KBM-7 (cell line): ENCODE data around the gene AGBL1.
A peak's percentile ranks its signal among the peaks of the same experiment; 100 is the strongest.

Experiments used
- DNase-seq: peaks from one replicate; pipeline ENCODE4 v3.0.0-alpha.2; 2015
- in situ Hi-C: fragments of 300-500 bp; cut with MboI; formaldehyde crosslinking; loops from 2 replicates; pipeline ENCODE4 v1.14.3; 2020; ENCODE audit warnings: low sequenced_read_pairs, low pct_unique_long_range_greater_than_20kb, mixed read lengths

The AGBL1 gene

GRCh38 chr15:86906376-86906775 lies 826.7 kb downstream of the AGBL1 start:
- in situ Hi-C loops = no loop called here
- DNase-seq = no peak

DNA sequence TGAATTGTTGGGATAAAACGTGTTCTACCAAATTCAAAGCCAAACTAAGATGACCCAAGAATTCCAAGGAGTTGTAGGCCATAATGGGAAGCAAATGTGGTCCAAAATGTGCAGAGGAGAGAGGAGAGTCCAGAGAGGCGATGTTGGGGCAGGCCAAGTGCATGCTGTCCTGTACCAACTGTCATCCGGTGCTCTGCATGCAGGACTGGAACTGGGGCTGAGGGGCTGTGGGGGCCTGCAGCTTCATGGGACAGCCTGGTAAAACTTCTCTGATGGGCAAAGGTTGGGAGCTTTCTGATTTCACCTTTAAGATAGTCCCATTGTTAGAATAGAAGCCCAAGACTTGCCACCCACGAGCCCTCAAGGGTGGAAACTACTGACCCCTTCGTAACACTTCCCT lies 831.4 kb downstream of the AGBL1 start:
- DNase-seq = no peak
- in situ Hi-C loops = no loop called here

DNA sequence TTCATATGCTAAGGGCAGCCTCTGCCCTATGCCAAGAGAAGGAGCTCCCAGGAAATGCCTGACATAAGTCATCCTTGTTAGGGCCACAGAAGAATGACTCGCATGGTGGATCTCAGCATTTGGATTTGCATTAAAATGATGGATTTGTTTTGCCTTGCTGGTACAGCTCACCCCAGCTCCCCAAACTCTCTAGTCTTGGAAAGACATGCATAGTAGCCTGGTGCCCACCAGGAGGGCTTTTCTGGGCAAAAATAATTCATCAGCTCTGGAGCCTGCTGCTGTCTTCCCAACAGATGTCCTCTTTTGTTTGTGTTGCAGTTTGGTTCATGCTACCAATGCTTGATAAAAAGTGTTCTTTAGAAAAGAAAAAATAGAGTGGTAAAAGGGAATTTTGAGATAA lies 833.0 kb downstream of the AGBL1 start:
- DNase-seq = no peak
- in situ Hi-C loops = no loop called here

GRCh38 chr15:86915811-86916331 lies 836.2 kb downstream of the AGBL1 start:
- in situ Hi-C loops = no loop called here
- peak; percentile 60 for DNase-seq

GRCh38 chr15:86916671-86917360 lies 837.1 kb downstream of the AGBL1 start:
- in situ Hi-C loops = no loop called here
- DNase-seq = no peak

GRCh38 chr15:86917361-86917671 lies 837.6 kb downstream of the AGBL1 start:
- no peak for DNase-seq
- in situ Hi-C loops = no loop called here

DNA sequence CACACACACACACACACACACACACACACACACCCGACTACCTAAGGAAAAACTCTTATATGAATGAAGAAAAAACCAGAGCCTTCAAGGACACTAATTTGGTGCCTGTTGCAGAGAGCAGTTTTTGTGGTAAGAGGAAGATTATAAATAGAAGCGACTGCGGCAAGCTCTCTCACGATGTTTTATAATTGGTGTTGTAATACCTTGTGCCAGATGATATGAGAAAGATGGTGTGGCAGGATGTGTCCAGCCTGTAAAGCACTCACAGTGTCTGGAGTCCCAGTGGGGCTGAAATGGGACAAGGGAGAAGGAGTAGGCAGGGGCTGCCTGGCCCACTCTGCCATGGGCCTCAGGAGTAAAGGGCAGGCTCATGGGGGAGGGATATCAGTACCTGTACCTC lies 839.9 kb downstream of the AGBL1 start:
- in situ Hi-C loops = no loop called here
- peak; percentile 10 for DNase-seq

GRCh38 chr15:86929461-86929860 lies 849.8 kb downstream of the AGBL1 start:
- in situ Hi-C loops = no loop called here
- DNase-seq = no peak

GRCh38 chr15:86932456-86932855 lies 852.8 kb downstream of the AGBL1 start:
- DNase-seq = no peak
- in situ Hi-C loops = no loop called here

DNA sequence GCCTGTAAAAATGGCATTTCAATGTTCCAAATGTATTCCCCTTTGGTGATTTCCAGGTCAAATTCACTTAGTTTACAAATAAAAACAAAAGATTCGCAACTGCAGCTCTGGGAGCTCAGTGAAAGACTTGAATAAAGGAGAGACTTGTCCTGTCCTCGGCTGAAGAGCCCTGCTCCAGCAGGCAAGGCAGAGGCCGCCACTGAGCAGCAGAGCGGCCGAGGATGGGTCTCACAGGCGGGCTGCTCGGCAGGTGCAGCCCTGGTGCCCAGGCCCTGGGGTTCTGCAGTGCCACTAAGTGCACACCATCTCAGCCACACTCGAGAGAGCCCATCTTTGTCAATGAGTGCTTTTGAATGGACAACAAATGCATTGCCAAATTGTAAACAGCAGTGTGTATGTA lies 856.2 kb downstream of the AGBL1 start:
- in situ Hi-C loops = no loop called here

DNA sequence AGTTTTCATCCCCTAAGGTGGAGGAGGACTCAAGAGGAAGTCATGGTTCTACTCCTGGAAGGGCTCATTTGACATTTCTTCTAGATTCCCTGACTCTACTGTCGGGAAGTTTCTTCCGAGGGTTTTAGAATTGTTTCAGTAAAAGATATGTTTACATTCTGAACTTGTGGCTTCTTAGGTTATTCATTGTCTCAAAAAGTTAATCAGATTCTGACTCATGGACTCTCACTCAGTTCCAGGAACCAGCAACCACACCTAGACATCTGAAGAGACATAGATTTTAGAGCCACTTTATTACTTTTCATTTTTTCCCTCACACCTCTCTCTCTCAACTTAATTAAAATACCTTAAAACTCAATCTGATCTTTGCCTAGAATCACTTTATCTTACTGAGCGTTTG lies 862.6 kb downstream of the AGBL1 start:
- in situ Hi-C loops = no loop called here

More for the DNA sequence above, 856.2 kb downstream of the AGBL1 start:
- DNase-seq = no peak

DNA sequence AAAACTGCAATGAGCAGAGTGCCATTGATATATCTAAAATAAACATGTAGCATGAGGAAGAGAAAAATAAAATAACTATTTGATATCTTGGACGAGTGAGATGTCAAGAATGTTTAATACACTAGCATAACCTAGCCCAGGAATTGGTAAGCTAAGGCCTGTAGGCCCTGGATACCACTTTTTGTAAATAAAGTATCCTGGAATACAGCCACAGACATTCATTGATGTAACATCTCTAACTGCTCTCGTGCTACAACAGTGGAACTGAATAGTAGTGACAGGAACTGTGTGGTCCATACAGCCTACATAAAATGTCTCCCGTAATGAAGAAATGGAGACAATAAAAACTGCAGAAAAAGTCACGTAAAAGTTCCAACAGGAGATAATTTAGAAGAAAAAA lies 869.0 kb downstream of the AGBL1 start:
- DNase-seq = no peak
- in situ Hi-C loops = no loop called here

More for the DNA sequence above, 862.6 kb downstream of the AGBL1 start:
- no peak for DNase-seq

- DNase-seq = no peak
- in situ Hi-C loops = no loop called here
These were observed 879.6 kb downstream of the AGBL1 start for GRCh38 chr15:86959254-86959653.

DNA sequence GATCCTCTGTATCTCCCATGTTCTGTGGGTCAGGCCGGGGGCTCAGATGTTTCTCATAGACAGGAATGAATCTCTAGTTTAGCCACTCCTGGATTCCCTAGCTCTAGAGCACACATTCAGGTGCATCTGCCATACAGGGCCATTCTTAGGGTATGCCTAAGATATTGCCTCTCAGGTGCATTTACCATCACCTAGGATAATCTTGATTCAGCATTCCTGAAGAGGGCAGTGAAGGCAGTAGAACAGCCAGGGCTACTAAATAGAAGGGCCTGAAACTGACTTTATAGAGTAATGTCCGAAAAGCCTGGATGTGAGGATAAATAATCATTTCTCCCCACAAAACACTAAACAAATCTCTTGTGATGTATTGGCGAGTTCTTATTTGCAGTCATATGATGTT lies 882.0 kb downstream of the AGBL1 start:
- in situ Hi-C loops = no loop called here
- DNase-seq = no peak

GRCh38 chr15:86964271-86964670 lies 884.6 kb downstream of the AGBL1 start:
- no peak for DNase-seq
- in situ Hi-C loops = no loop called here

- in situ Hi-C loops = no loop called here
These were observed 888.6 kb downstream of the AGBL1 start for GRCh38 chr15:86968244-86968643.

DNA sequence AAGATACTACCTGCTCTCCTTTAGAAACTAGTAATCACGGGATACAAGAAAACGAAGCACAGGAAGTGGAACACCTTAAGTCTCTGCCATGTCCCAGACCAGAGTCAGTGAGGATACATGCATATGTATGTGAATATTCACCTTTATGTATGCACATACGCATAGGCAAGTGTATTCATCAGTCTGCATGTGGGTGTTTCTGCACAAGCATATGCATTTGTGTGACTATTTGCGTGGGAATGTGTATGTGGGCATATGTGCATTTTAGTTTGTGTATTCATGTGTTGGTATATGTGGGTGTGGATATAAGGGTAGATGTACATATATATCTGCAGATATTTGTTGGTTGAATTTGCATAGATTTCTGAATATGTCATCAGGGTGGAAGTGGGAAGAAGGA lies 889.7 kb downstream of the AGBL1 start:
- DNase-seq = no peak
- in situ Hi-C loops = no loop called here

More at GRCh38 chr15:86968244-86968643, 888.6 kb downstream of the AGBL1 start:
- no peak for DNase-seq

DNA sequence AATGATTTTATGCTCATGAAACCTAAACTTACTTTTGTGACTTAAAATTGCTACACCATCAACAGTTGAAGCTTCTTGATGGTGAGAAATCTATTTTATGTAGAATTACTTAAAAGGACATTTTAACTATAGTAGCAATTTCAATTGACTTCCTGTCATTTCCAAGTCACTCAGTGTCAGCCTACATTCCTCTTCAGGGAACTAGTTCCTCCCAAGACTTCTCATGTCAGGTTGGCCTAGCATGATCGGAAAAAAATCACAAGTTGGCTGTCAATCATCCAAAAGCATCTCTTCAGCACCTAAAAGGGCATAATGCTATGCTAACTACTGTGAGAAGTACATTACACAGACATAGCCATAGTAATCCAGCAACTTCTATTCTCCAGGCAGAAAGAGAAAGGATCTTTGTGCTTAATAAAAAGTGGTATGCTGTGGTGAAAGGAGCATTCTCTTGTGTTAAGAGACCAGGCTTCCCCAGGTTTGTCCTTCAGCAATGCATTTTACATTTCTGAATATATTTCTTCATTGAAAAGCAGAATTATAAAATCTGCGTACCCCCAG lies 893.7 kb downstream of the AGBL1 start:
- in situ Hi-C loops = no loop called here
- DNase-seq = peak; percentile 22

DNA sequence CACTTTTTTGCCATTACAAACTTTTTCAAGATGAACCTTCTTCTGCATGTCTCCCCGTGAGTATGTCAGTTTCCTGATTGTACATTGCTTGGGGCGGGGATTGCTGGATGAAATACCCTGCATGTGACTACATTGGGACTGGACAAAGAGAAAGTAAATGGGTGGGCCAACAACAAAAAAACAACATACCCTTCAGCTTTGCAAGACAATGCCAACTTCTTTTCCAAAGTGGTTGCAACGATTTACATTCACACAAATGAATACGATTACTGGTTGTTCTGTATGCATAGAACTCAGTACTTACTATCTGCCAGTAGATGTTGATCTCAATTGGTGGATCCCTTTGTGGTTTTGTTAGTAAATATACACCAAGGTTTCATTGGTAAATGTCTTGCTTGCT lies 908.4 kb downstream of the AGBL1 start:
- in situ Hi-C loops = no loop called here
- DNase-seq = no peak

DNA sequence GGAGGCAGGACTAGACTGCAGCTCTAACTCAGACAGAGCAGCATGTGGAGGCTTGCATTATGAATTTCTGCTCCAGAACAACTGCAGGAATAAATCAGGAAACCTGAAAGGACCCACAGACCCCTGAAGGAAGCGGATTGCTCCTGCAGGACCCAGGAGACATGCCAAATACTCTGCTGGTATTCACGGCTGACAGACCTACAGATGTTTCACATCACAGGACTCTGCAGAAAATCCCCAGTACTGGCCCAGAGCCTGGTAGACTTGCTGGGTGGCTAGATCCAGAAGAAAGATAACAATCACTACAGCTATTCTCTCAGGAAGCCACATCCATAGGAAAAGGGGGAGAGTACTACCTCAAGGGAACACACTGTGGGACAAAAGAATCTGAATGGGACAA lies 942.1 kb downstream of the AGBL1 start:
- in situ Hi-C loops = no loop called here
- no peak for DNase-seq
